GM10248 (cell line): ENCODE measurements around the gene SPACA9.

Experiments used
- CTCF ChIA-PET: fragments of 300-600 bp; sonication (Branson Sonifier 250); formaldehyde crosslinking; extraction: SDS; loops from one replicate; lab custom pipeline; 2021; ENCODE audit warnings: antibody characterized with exemption; lab: Yijun Ruan, JAX
- POLR2A ChIA-PET: fragments of 350-650 bp; sonication (Branson Sonifier 250); formaldehyde crosslinking; extraction: SDS; loops from one replicate; lab custom pipeline; 2020; ENCODE audit warnings: antibody characterized with exemption; lab: Yijun Ruan, JAX
- DNase-seq: peaks from one replicate; pipeline ENCODE4 v3.0.0; 2012; ENCODE audit errors: extremely low spot score
- CTCF ChIP-seq: IDR thresholded peaks from 2 replicates; pipeline ENCODE4 v1.5.1; 2012; ENCODE audit warnings: mild to moderate bottlenecking, low read depth; ENCODE audit errors: extremely low read depth, missing control alignments, control extremely low read depth

Gene SPACA9

GRCh38 chr9:132838291-132838690 is 40.4 kb upstream of the SPACA9 start:
- CTCF ChIA-PET = interaction anchor here (1.1 kb wide), 1 partner anchor 10 kb away, joined by 3 read pairs; no protein-coding TSS in a partner anchor
- POLR2A ChIA-PET = no interaction called here

GRCh38 chr9:132840980-132841379 is 37.7 kb upstream of the SPACA9 start:
- TF ChIP-seq CTCF = no peak
- POLR2A ChIA-PET = no interaction called here
- DNase-seq = no peak
- CTCF ChIA-PET = no interaction called here

More at GRCh38 chr9:132838291-132838690, 40.4 kb upstream of the SPACA9 start:
- no peak for TF ChIP-seq CTCF
- no peak for DNase-seq

- no peak for DNase-seq
- TF ChIP-seq CTCF = no peak
- ChIA-PET POLR2A (no interaction called here), CTCF (interaction anchor here (1.2 kb wide), 1 partner anchor 60 kb away, joined by 4 read pairs; no protein-coding TSS in a partner anchor)
These were observed 36.3 kb upstream of the SPACA9 start for GRCh38 chr9:132842124-132843044.

- no peak for DNase-seq
- POLR2A ChIA-PET = interaction anchor here (1.1 kb wide), 1 partner anchor 176 kb away, joined by 4 read pairs; no protein-coding TSS in a partner anchor
- CTCF ChIA-PET = interaction anchor here (4.0 kb wide), 1 partner anchor 56 kb away, joined by 27 read pairs; no protein-coding TSS in a partner anchor
- TF ChIP-seq CTCF = no peak
These were observed 32.4 kb upstream of the SPACA9 start for GRCh38 chr9:132846109-132846917.

GRCh38 chr9:132846918-132847515 is 31.7 kb upstream of the SPACA9 start:
- POLR2A ChIA-PET = interaction anchor here (1.1 kb wide), 1 partner anchor 175 kb away, joined by 4 read pairs; no protein-coding TSS in a partner anchor
- TF ChIP-seq CTCF = no peak
- no peak for DNase-seq
- CTCF ChIA-PET = interaction anchor here (4.0 kb wide), 1 partner anchor 55 kb away, joined by 27 read pairs; no protein-coding TSS in a partner anchor

GRCh38 chr9:132849185-132849706 is 29.5 kb upstream of the SPACA9 start:
- POLR2A ChIA-PET = no interaction called here
- DNase-seq = no peak
- CTCF ChIA-PET = interaction anchor here (0.7 to 4.0 kb wide), 14 partner anchors 11 to 104 kb away, joined by 3 to 27 read pairs (median 3); no protein-coding TSS in a partner anchor
- TF ChIP-seq CTCF = no peak
